ENCODE data around the gene ATG16L2. TPM values are rescaled to one million over a fixed set of nuclear protein-coding genes. Genes with fewer than 3 reads are reported as not detected.
A peak's percentile ranks its signal among the peaks of the same experiment; 100 is the strongest.

Gene ATG16L2
- total RNA-seq, 1 donor from 2014 or later, result 51.0 TPM

GRCh38 chr11:72812604-72812966 lies 1.6 kb upstream of the ATG16L2 start:
- Mint-ChIP-seq H3K36me3 (ENCODE audit: low read depth, unreplicated experiment) (peaks cover 7% of the 10 kb centered on the region), H3K27ac (ENCODE audit: unreplicated experiment) (peak overlapping the region; percentile 67), H3K9me3 (ENCODE audit: unreplicated experiment) (no peaks in the 10 kb centered on the region), H3K4me3 (ENCODE audit: unreplicated experiment) (peak overlapping the region; percentile 91), H3K4me1 (ENCODE audit: unreplicated experiment) (peaks cover 21% of the 10 kb centered on the region), H3K27me3 (ENCODE audit: unreplicated experiment) (peaks cover 6% of the 10 kb centered on the region)
- no peak for DNase-seq (ENCODE audit: low spot score)
- TF ChIP-seq CTCF (IDR thresholded peaks at IDR 0.05; ENCODE audit: unreplicated experiment), result no peak

- peak; percentile 61 for DNase-seq (ENCODE audit: low spot score)
- Mint-ChIP-seq H3K4me1 (ENCODE audit: unreplicated experiment) (peaks cover 21% of the 10 kb centered on the region), H3K27ac (ENCODE audit: unreplicated experiment) (peak overlapping the region; percentile 67), H3K4me3 (ENCODE audit: unreplicated experiment) (peak overlapping the region; percentile 91), H3K27me3 (ENCODE audit: unreplicated experiment) (peaks cover 6% of the 10 kb centered on the region), H3K9me3 (ENCODE audit: unreplicated experiment) (no peaks in the 10 kb centered on the region), H3K36me3 (ENCODE audit: low read depth, unreplicated experiment) (peaks cover 11% of the 10 kb centered on the region)
- TF ChIP-seq CTCF (IDR thresholded peaks at IDR 0.05; ENCODE audit: unreplicated experiment), result peak; percentile 50
Measured at GRCh38 chr11:72812967-72813739, 1.1 kb upstream of the ATG16L2 start.

- H3K36me3 Mint-ChIP-seq (ENCODE audit: low read depth, unreplicated experiment), result peaks cover 17% of the 10 kb centered on the region
- peaks cover 21% of the 10 kb centered on the region for H3K4me1 Mint-ChIP-seq (ENCODE audit: unreplicated experiment)
- peak overlapping the region; percentile 58 for H3K27ac Mint-ChIP-seq (ENCODE audit: unreplicated experiment)
- H3K9me3 Mint-ChIP-seq (ENCODE audit: unreplicated experiment), result no peaks in the 10 kb centered on the region
- no peak for TF ChIP-seq CTCF (IDR thresholded peaks at IDR 0.05; ENCODE audit: unreplicated experiment)
- peaks cover 6% of the 10 kb centered on the region for H3K27me3 Mint-ChIP-seq (ENCODE audit: unreplicated experiment)
- DNase-seq (ENCODE audit: low spot score), result no peak
- H3K4me3 Mint-ChIP-seq (ENCODE audit: unreplicated experiment), result peak overlapping the region; percentile 91
Measured at GRCh38 chr11:72813740-72814285, 398 bp upstream of the ATG16L2 start.

GRCh38 chr11:72815110-72815618 lies 953 bp downstream of the ATG16L2 start:
- peak overlapping the region; percentile 88 for H3K27ac Mint-ChIP-seq (ENCODE audit: unreplicated experiment)
- H3K27me3 Mint-ChIP-seq (ENCODE audit: unreplicated experiment), result peaks cover 7% of the 10 kb centered on the region
- peaks cover 25% of the 10 kb centered on the region for H3K36me3 Mint-ChIP-seq (ENCODE audit: low read depth, unreplicated experiment)
- no peak for DNase-seq (ENCODE audit: low spot score)
- H3K4me3 Mint-ChIP-seq (ENCODE audit: unreplicated experiment), result peak overlapping the region; percentile 96
- H3K9me3 Mint-ChIP-seq (ENCODE audit: unreplicated experiment), result no peaks in the 10 kb centered on the region
- TF ChIP-seq CTCF (IDR thresholded peaks at IDR 0.05; ENCODE audit: unreplicated experiment), result no peak
- peaks cover 23% of the 10 kb centered on the region for H3K4me1 Mint-ChIP-seq (ENCODE audit: unreplicated experiment)

All from endothelial cell (in vitro differentiated cells).